ENCODE measurements around the gene NINJ1. TPM values are rescaled to one million over a fixed set of nuclear protein-coding genes. Genes with fewer than 3 reads are reported as not detected.
"Not testable (repeated sequence)": the region's sequence is repeated elsewhere in the genome, so short reads cannot be mapped to it uniquely, and the experiment has no call there.

NINJ1 gene
- total RNA-seq, 1 experiment from 2014 or later = 68.2 TPM

DNA sequence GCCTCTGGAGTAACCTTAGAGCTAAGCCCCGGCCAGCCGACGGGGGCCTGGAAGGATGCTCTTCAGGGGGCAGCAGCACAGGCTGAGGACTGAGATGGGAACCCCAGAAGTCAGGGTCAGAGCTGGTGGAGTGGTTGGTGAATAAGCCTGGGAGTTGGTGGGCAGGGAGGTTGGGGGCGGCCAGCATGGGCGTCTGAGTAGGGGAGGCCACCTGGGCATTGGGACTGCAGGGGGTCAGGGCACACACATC, 14.4 kb downstream of the NINJ1 start:
- no peak for DNase-seq (ENCODE audit: low spot score)

- no peak for DNase-seq (ENCODE audit: low spot score)
Measured at GRCh38 chr9:93118863-93119702, 15.0 kb downstream of the NINJ1 start.

GRCh38 chr9:93117924-93118862, 15.9 kb downstream of the NINJ1 start:
- no peak for DNase-seq (ENCODE audit: low spot score)

GRCh38 chr9:93117521-93117920, 16.5 kb downstream of the NINJ1 start:
- not testable (repeated sequence) for DNase-seq (ENCODE audit: low spot score)

DNA sequence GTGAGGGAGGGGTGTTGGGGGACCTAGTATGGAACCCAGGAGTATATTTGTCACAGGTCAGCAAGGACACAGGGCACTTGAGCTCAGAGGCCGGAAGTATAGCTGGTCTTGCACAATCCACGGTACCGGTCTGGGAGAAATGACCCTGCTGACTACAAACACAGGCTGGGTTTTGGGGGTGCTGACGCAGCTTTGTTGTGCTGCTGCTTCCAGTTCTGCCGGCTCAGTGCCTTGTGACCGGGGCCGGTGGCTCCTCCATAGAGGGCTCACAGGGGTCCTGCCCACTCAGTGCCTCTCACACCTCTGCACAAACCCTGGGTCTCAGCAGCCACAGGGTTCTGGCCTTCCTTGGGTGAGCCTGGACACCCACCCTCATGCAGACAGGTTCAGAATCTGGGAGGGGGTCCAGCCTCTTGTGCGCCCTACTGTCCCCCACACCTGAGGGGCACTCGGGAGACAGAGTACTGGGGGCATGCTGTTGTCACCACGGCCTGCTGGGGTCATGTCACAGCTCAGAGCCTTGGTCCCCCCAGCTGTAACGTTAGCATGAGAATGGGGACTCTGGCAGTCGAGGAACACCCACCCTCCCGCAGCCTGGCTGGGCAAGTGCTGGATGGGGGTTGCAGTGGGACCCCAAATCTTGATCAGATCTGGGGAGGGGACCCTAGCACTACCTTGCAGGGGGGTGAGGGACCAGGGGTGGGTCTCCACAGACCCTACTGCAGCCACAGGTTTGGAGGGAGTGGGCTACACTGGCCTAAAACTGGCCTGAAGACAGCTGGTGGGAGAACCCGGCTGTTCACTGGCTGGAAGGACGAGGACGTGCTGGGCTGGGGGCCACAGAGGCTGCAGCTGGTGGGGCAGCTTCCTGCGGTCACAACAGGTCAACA, 17.7 kb downstream of the NINJ1 start:
- peak; percentile 67 for DNase-seq (ENCODE audit: low spot score)

- no peak for DNase-seq (ENCODE audit: low spot score)
Measured at GRCh38 chr9:93115486-93116071, 18.5 kb downstream of the NINJ1 start.

- DNase-seq (ENCODE audit: low spot score) = no peak
Measured at GRCh38 chr9:93114984-93115335, 19.1 kb downstream of the NINJ1 start.

- no peak for DNase-seq (ENCODE audit: low spot score)
Measured at GRCh38 chr9:93114169-93114983, 19.7 kb downstream of the NINJ1 start.

- DNase-seq (ENCODE audit: low spot score) = no peak
Measured at GRCh38 chr9:93112864-93113389, 21.1 kb downstream of the NINJ1 start.

- DNase-seq (ENCODE audit: low spot score) = no peak
Measured at GRCh38 chr9:93112116-93112863, 21.8 kb downstream of the NINJ1 start.

- DNase-seq (ENCODE audit: low spot score) = peak; percentile 82
Measured at GRCh38 chr9:93111371-93112115, 22.5 kb downstream of the NINJ1 start.

DNA sequence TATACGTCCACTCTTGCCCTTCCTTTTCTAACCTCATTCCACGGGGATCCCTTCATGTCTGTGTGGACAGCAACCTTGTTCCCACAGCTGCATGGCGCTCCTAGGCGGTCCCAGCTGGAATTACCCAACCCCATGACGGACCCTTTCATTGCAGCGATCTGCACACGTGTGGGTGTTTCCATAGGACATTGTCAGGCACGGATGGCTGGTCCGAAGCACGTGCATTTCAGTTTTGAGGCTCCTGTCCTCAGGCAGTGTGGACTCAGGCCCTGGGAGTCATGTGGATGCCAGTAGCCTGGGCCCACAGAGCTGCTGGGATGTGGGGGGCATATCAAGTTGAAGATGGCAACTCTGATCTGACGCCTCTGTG, 23.1 kb downstream of the NINJ1 start:
- DNase-seq (ENCODE audit: low spot score) = no peak

- DNase-seq (ENCODE audit: low spot score) = no peak
Measured at GRCh38 chr9:93110311-93110855, 23.7 kb downstream of the NINJ1 start.

GRCh38 chr9:93108291-93109041, 25.6 kb downstream of the NINJ1 start:
- no peak for DNase-seq (ENCODE audit: low spot score)

DNA sequence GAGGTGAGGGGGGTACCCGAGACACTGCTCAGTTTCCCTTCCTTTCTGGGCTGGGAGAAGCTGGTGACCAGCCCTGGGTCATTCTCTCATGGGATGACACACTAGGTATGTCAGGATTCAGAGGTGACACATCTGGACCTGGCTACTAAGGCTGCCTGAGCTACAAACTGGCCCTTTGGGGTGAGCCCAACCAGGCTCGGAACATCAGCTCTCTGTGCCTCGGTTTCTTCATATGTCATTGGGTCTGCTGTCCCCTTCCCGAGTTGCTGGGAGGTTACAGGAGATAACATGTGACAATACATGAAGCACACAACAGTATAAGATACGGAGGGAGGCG, 26.3 kb downstream of the NINJ1 start:
- no peak for DNase-seq (ENCODE audit: low spot score)

DNA sequence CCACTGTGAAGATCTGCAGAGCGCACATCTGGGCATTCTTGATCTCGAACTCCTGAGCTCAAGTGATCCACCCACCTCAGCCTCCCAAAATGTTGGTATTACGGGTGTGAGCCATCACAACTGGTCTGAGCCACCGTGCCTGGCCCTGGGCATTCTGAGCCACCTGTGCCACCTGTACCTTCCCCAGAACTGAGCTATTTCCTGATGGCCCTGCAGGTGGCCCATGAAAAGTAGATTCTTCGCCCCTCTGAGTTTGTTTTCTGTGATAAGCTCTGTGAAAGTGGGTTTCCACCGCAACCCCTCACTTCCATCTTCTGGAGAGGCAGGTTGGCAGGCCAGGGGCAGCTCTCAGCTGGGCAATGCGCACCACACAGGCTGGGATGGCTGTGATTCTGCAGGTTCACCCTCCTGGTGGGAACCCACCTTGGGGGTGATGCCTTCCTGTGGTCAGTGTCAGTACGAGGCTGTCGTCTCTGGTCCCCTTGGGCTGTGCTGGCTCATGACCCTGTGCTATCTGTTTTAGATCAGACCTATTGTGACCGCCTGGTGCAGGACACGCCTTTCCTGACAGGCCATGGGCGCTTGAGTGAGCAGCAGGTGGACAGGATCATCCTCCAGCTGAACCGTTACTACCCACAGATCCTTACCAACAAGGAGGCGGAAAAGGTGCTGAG, 26.8 kb downstream of the NINJ1 start:
- no peak for DNase-seq (ENCODE audit: low spot score)

DNA sequence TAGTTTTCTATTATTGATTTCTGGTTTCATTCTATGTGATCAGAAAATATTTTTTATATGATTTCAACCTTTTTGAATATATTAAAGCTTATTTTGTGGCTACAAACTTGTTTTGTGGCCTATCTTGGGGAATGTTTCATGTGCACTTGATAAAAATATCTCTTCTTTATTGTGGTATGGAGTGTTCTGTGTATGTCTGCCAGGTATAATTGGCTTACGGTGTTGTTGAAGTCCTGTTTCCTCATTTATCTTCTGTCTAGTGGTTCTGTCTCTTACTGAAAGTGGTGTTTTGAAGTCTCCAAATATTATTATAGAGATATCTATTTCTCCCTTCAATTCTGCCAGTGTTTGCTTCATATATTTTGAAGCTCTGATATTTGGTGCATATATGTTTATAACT, 28.4 kb downstream of the NINJ1 start:
- no peak for DNase-seq (ENCODE audit: low spot score)

DNA sequence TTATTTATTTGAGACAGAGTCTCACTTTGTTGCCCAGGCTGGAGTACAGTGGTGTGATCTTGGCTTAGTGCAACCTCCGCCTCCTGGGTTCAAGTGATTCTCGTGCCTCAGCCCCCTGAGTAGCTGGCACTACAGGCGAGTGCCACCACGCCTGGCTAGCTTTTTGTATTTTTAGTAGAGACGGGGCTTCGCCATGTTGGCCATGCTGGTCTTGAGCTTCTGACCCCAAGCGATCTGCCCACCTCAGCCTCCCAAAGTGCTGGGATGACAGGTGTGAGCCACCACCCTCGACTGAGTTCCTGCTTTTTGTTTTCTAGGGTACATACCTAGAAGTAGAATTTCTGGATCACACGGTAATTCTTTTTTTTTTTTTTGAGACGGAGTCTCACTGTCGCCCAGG, 33.0 kb downstream of the NINJ1 start:
- not testable (repeated sequence) for DNase-seq (ENCODE audit: low spot score)
